LHCN-M2 (cell line): ENCODE data around the gene STON2. TPM values are rescaled to one million over a fixed set of nuclear protein-coding genes. Genes with fewer than 3 reads are reported as not detected.
"Not testable (repeated sequence)": the region's sequence is repeated elsewhere in the genome, so short reads cannot be mapped to it uniquely, and the experiment has no call there.

Source experiments
- DNase-seq: peaks from one replicate; pipeline ENCODE4 v3.0.0-alpha.2; 2012; ENCODE audit warnings: low read depth
- total RNA-seq: library from RNA; depleted of rRNA; stranded (reverse); fragments of >200 nt; gene quantifications from 2 replicates; pipeline ENCODE4 v1.2.3, GENCODE V29; 2014

Gene STON2
- total RNA-seq, 1 experiment from 2014 or later, result 44.5 TPM

- DNase-seq, result no peak
Observed at GRCh38 chr14:81385419-81385818, 14.7 kb downstream of the STON2 start.

GRCh38 chr14:81384900-81385299 is 15.2 kb downstream of the STON2 start:
- peak; percentile 16 for DNase-seq

GRCh38 chr14:81382517-81383225 is 17.5 kb downstream of the STON2 start:
- no peak for DNase-seq

- not testable (repeated sequence) for DNase-seq
Observed at GRCh38 chr14:81380009-81380408, 20.1 kb downstream of the STON2 start.

- no peak for DNase-seq
Observed at GRCh38 chr14:81371802-81372201, 28.3 kb downstream of the STON2 start.

- no peak for DNase-seq
Observed at GRCh38 chr14:81367563-81367962, 32.6 kb downstream of the STON2 start.

GRCh38 chr14:81366884-81367283 is 33.2 kb downstream of the STON2 start:
- no peak for DNase-seq

- peak; percentile 63 for DNase-seq
Observed at GRCh38 chr14:81366214-81366613, 33.9 kb downstream of the STON2 start.

GRCh38 chr14:81363746-81364378 is 36.3 kb downstream of the STON2 start:
- DNase-seq, result no peak

- no peak for DNase-seq
Observed at GRCh38 chr14:81353691-81354323, 46.3 kb downstream of the STON2 start.

GRCh38 chr14:81352413-81352812 is 47.7 kb downstream of the STON2 start:
- DNase-seq, result no peak

- no peak for DNase-seq
Observed at GRCh38 chr14:81351205-81351604, 48.9 kb downstream of the STON2 start.

GRCh38 chr14:81350344-81351130 is 49.6 kb downstream of the STON2 start:
- no peak for DNase-seq

- DNase-seq, result no peak
Observed at GRCh38 chr14:81348061-81348460, 52.1 kb downstream of the STON2 start.

- DNase-seq, result no peak
Observed at GRCh38 chr14:81345781-81346180, 54.3 kb downstream of the STON2 start.

GRCh38 chr14:81344481-81345160 is 55.5 kb downstream of the STON2 start:
- DNase-seq, result no peak

- no peak for DNase-seq
Observed at GRCh38 chr14:81343701-81344100, 56.4 kb downstream of the STON2 start.

- DNase-seq, result no peak
Observed at GRCh38 chr14:81342850-81343580, 57.1 kb downstream of the STON2 start.

GRCh38 chr14:81341781-81342180 is 58.3 kb downstream of the STON2 start:
- no peak for DNase-seq

- DNase-seq, result no peak
Observed at GRCh38 chr14:81341370-81341769, 58.8 kb downstream of the STON2 start.

GRCh38 chr14:81340201-81340600 is 59.9 kb downstream of the STON2 start:
- no peak for DNase-seq
